HL-60 (cell line): ENCODE data around the gene TNIK.

ENCODE experiments used
- DNase-seq, 2 experiments: peaks; one replicate each; pipeline ENCODE4 v3.0.0-alpha.2; 2010 to 2020; ENCODE audit warnings: low read depth in 1 of 2, low spot score in 1 of 2
- H3K27ac ChIP-seq: fragments of 250-450 bp; sonication (Bioruptor Pico); replicated peaks from 2 replicates; pipeline ENCODE4 v1.5.1; 2020; ENCODE audit warnings: mild to moderate bottlenecking, moderate library complexity
- H3K27me3 ChIP-seq: fragments of 250-450 bp; sonication (Bioruptor Pico); 2 replicates; pipeline ENCODE4 v1.5.1; 2021; ENCODE audit warnings: mild to moderate bottlenecking, moderate library complexity; ENCODE audit not compliant: insufficient read depth, poor library complexity, severe bottlenecking
- H3K4me3 ChIP-seq: replicated peaks from 2 replicates; pipeline ENCODE4 v1.5.1; 2011; ENCODE audit warnings: mild to moderate bottlenecking, control low read depth, low read length; ENCODE audit not compliant: insufficient read depth
- CTCF ChIP-seq: IDR thresholded peaks from one replicate; pipeline ENCODE4 v1.5.1; 2011; ENCODE audit warnings: low read length, control low read depth, inconsistent platforms; ENCODE audit not compliant: insufficient read depth
- GABPA ChIP-seq: IDR thresholded peaks from 2 replicates; pipeline ENCODE4 v1.6.1; 2012; ENCODE audit warnings: low read depth
- POLR2AphosphoS5 ChIP-seq: IDR thresholded peaks from 2 replicates; pipeline ENCODE4 v1.6.1; 2012; ENCODE audit warnings: low read depth
- REST ChIP-seq: IDR thresholded peaks from 2 replicates; pipeline ENCODE4 v1.6.1; 2012; ENCODE audit warnings: low read depth; ENCODE audit not compliant: insufficient replicate concordance
- SPI1 ChIP-seq: IDR thresholded peaks from 2 replicates; pipeline ENCODE4 v1.6.1; 2012; ENCODE audit warnings: low read depth, mild to moderate bottlenecking, borderline replicate concordance

Gene TNIK

GRCh38 chr3:171375666-171376595 is 84.3 kb downstream of the TNIK start:
- H3K4me3 ChIP-seq, result no peak overlapping the region
- DNase-seq, result peak in 1 of 2 experiments; percentile 78
- H3K27me3 ChIP-seq, result peaks cover 3% of the 10 kb centered on the region
- H3K27ac ChIP-seq, result peak overlapping the region; percentile 51
- TF ChIP-seq SPI1 (peak; percentile 59; the same call in 1 of the 2 replicates), GABPA (no peak), CTCF (no peak), POLR2AphosphoS5 (no peak), REST (no peak)

GRCh38 chr3:171374661-171375285 is 85.4 kb downstream of the TNIK start:
- TF ChIP-seq REST (no peak), CTCF (no peak), GABPA (no peak), POLR2AphosphoS5 (no peak), SPI1 (no peak)
- no peak overlapping the region for H3K27ac ChIP-seq
- no peak for DNase-seq
- H3K27me3 ChIP-seq, result peaks cover 3% of the 10 kb centered on the region
- no peak overlapping the region for H3K4me3 ChIP-seq

- no peak for DNase-seq
- peaks cover 3% of the 10 kb centered on the region for H3K27me3 ChIP-seq
- TF ChIP-seq REST (no peak), GABPA (no peak), SPI1 (no peak), CTCF (no peak), POLR2AphosphoS5 (no peak)
- H3K27ac ChIP-seq, result no peak overlapping the region
- H3K4me3 ChIP-seq, result no peak overlapping the region
These were observed 85.9 kb downstream of the TNIK start for GRCh38 chr3:171374260-171374659.
